HG02840 (cell line): ENCODE data around the gene FOXP4.

Experiments
- ATAC-seq: cut with Tn5 transposase; IDR thresholded peaks from one replicate; pipeline ENCODE4 v1.9.1; 2021; ENCODE audit warnings: mild to moderate bottlenecking, moderate library complexity, moderate number of reproducible peaks; ENCODE audit not compliant: unreplicated experiment, low FRiP score

Gene FOXP4

DNA sequence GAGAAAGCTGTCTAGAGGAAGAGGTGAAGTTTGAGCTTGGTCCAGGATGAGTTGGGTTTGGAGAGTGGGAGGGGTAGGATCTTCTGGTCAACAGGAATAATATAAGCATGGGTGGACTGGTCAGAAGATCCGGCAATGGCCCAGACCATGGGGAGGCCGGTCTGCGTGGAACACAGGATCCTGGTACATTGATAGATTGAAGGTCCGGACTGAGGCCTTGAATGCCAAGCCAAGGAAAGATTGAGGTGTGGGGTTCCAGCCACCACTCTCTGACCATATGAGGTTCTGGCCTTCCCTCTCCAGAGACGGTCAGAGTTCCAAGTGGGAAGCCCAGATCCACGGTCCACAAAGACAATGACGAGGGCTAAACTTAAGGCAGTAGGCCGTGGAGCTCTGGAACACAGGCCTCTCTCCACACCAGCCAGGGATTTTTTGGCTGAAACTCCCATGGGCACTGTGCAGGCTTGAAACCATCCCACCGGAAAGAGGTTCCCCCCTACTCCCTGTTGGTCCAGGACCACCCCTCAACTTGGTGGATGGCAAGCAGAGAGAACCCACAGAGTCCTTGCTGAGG is 95.3 kb downstream of the FOXP4 start:
- ATAC-seq = no peak

DNA sequence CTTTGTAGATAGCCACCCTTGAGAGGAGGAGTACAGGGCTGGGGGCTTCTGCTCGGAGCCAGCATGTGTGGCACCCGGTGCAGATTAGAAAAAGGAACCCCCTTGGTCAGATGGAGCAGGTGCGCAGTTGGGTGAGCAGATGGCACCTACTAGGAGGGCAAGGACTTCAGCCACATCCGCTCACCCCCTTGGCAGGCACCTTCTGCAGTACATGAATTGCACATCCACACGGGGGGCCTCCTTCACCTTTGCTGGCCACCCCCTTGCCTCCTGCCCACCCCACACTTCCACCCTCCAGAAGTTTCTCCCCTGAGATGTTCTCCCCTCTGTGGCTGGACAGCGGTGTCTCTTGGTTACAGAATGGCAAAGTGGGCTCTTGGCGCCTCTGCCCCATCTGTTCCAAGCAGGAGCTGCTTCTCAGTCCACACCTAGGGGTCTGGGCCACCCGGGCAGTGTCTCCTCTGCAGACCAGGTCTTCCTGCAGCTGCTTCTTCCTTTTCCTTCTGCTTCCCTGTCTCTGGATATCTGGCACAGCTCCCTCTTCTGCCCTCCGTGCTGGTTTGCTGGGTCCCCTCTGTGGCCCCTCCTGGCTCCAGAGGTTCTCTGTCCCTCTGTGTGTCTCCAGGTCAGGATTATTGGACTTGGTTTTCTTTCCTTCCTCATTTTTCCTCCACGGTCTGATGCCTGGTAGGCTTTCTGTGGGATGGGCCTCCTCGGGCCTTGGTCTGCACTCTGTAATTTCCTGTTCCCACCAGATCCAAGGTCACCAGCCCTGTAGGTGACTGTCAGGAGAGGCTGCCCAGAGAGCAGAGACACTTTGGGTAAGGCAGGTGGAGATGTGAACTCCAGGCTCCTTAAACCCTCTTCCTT is 96.1 kb downstream of the FOXP4 start:
- no peak for ATAC-seq

GRCh38 chr6:41642960-41643898 is 97.0 kb downstream of the FOXP4 start:
- ATAC-seq = no peak

GRCh38 chr6:41643899-41644269 is 97.7 kb downstream of the FOXP4 start:
- ATAC-seq = no peak

GRCh38 chr6:41644297-41644879 is 98.2 kb downstream of the FOXP4 start:
- no peak for ATAC-seq

DNA sequence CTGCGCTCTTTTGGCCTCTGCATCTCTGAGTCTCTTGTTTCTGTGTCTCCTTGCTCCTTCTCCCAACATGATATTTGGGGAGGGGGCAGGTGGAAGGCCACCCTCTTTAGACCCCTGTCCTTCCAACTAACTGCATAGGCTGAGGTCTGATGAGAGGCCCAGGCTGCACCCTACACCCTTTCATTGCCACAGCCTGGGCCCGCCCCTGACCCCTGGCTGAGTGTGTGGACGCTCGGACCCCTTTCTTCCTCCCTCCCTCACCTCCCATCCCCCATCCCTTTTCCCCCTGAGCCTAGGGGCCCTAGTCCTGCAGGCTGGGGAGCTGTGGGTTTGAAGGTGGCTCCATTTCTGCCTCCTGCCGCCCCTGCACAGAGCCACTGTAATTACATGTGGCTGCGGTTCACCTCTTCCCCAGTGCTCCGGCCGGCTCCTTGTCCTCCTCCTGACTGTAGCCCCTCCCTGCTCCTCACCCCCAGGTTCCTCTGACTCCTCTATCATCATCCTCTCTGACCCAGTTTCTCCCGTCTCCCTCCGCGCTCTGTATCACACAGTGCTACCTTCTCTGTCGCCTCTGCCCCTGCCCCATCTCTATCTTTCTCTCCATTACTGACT is 98.9 kb downstream of the FOXP4 start:
- ATAC-seq = no peak

DNA sequence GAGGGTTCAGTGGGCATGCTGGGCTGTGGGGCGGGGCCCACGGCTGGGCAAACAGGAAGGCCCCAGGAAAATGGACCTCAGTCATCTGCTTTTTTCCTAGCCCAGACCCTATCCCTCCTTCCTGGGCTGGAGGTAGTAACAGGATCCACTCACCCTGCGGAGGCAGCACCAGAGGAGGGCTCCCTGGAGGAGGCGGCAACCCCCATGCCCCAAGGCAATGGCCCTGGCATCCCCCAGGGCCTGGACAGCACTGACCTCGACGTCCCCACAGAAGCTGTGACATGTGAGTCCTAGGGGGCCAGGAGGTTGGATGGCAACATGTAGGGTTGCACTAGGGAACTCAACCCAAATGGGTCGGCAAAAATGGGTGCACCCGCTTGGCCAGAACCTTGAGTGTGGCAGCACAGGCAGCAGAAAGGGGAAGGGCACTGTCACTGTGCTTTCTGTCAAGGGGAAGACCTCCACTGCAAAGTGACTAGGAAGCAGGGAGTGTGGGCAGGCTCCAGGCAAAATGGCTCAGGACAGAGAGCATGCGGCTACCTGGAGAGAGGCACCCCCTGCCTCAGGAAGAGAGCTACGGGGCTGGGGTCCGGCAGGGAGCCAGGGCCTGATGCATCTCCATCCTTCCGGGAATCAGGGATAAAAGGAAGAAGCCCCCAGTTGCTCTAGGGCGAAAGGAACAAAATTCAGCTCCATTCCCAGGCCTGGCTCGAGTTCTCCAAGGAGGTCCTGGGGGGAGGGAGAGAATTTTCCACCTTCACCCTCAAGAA is 100.0 kb downstream of the FOXP4 start:
- no peak for ATAC-seq

DNA sequence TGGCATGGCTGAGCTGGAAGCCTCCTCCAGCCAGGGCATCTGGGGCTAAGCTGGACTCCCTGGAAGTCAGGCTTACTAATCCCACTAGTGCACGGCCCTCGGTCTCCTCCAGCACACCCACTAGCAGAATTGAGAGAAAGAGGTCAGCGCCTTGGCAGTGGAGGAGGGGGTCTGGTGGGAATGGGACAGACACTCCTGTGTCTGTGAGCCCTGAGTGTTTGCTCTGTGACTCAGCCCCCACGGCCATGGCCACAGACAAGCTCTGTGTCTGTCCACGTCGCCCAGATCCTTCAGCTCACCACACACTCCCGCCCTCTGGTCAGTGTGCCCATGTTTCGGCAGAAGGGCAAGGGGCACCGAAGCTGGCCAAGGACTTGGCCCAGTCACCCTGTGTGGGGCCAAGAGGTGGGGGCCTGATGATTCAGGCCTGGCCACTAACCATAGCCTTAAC is 100.9 kb downstream of the FOXP4 start:
- ATAC-seq = no peak

DNA sequence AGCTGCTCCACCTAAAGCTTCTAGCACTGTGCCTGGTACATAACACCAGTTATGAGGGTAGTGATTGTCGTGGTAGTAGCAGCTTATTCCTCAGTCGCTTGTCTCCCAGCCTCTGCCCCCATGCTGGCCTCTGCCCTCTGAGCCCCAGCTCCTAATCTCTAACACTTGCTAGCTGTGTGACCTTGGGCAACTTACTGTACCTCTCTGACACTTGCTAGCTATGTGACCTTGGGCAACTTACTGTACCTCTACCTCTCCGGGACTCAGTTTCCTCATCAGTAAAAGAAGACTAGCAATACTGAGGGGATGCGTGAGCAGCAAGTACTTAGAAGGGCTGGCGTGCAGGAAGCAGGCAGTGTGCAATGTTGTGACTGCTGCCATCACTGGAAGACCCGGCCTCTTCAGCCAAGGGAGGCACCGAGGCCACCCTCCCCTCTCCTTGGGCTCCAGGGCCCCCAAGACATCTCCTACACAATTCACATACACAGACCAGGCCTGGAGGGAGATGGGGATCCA is 101.9 kb downstream of the FOXP4 start:
- no peak for ATAC-seq

DNA sequence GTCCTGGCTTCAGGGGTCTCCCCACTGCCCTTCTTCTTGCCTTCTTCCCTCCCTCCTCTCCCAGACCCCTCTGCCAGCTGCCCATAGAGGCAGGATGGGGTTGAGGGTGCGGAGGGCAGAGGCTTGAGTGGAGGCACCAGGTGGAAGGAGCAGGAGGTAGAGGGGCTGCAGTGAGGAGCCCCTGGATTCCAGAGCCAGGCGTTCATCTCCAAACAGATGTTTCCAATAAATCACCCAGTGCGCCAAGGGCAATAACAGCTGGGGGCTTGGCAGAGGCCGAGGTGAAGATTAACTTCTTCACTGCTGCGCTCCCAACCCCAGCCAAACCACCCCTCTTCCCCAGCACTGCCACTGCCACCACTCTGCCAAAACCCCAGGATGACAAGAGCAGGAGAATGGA is 102.7 kb downstream of the FOXP4 start:
- no peak for ATAC-seq

DNA sequence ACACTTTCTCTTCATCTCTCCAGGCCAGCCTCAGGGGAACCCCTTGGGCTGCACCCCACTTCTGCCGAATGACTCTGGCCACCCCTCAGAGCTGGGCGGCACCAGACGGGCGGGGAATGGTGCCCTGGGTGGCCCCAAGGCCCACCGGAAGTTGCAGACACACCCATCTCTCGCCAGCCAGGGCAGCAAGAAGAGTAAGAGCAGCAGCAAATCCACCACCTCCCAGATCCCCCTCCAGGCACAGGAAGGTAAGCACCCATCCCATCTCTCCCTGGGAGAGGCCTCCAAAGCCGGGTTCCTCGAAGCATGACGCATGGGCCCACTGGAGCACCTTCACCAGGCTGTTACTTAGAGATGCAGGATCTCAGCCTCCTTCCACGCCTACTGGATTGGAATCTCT is 103.4 kb downstream of the FOXP4 start:
- no peak for ATAC-seq

- no peak for ATAC-seq
These were observed 103.9 kb downstream of the FOXP4 start for GRCh38 chr6:41650120-41650519.

DNA sequence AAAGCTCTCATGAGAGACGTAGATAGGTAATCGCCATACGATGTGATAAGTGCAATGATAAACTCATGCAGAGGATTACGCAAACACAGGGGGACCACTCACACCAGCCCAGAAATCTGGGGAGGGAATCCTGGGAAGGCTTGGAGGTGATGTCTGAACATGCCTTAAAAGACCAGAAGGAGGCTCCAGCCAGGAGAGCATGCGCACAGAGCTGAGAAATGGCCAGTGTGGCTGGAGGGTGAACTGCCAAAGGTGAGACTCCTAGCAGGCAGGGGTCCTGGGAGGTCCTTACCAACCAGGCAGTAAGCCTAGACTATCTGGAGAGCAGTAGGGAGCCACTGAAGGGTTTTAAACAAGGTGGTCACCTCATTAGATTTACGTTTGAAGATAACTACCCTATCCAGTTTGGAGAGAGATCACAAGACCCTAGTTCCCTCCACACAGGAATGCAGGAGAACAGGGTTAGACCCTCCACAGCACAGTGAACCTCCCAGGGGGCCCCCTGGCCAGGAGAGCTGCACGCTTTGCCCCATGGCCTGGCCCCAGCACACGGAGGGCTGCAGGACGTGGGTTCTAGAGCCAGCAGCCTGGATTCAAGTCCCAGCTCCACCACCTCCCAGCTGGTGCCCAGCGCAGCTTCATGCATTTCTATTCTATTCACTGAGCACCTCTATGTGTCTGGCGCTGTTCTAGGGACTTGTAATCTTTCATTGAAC is 105.2 kb downstream of the FOXP4 start:
- no peak for ATAC-seq
